HEK293T (cell line): Measurements from ENCODE around the gene PAK5.

Experiments used
- CTCF ChIA-PET: fragments of 350-600 bp; formaldehyde crosslinking; extraction: SDS; loops from one replicate; lab custom pipeline; 2021; ENCODE audit warnings: antibody characterized with exemption, inconsistent platforms; lab: Yijun Ruan, JAX
- POLR2A ChIA-PET: fragments of 350-600 bp; formaldehyde crosslinking; extraction: SDS; loops from one replicate; lab custom pipeline; 2020; ENCODE audit warnings: antibody characterized with exemption, inconsistent platforms; lab: Yijun Ruan, JAX
- DNase-seq: peaks from one replicate; pipeline ENCODE4 v3.0.0; 2012; ENCODE audit warnings: mixed read lengths; ENCODE audit errors: extremely low spot score
- ARNT ChIP-seq: fragments of 450-650 bp; IDR thresholded peaks from 2 replicates; pipeline ENCODE4 v1.6.1; 2017; ENCODE audit warnings: mild to moderate bottlenecking
- BHLHE40 ChIP-seq: fragments of 450-650 bp; IDR thresholded peaks from 2 replicates; pipeline ENCODE4 v1.6.1; 2016; ENCODE audit warnings: mild to moderate bottlenecking, moderate library complexity, borderline replicate concordance
- CTBP1 ChIP-seq: fragments of 450-650 bp; IDR thresholded peaks from 2 replicates; pipeline ENCODE4 v1.6.1; 2016; ENCODE audit warnings: borderline replicate concordance
- ELF4 ChIP-seq: fragments of 450-650 bp; IDR thresholded peaks from 2 replicates; pipeline ENCODE4 v1.6.1; 2017; ENCODE audit warnings: antibody characterized with exemption
- FOXA1 ChIP-seq: fragments of 450-650 bp; IDR thresholded peaks from 2 replicates; pipeline ENCODE4 v1.6.1; 2016; ENCODE audit warnings: mild to moderate bottlenecking
- FOXK2 ChIP-seq: fragments of 450-650 bp; IDR thresholded peaks from 2 replicates; pipeline ENCODE4 v1.6.1; 2016; ENCODE audit warnings: mild to moderate bottlenecking
- FOXM1 ChIP-seq: fragments of 450-650 bp; IDR thresholded peaks from 2 replicates; pipeline ENCODE4 v1.6.1; 2017; ENCODE audit warnings: mild to moderate bottlenecking, borderline replicate concordance
- HDGF ChIP-seq: fragments of 450-650 bp; IDR thresholded peaks from 2 replicates; pipeline ENCODE4 v1.6.1; 2017; ENCODE audit warnings: antibody characterized with exemption, borderline replicate concordance
- L3MBTL2 ChIP-seq: fragments of 450-650 bp; conservative IDR thresholded peaks from 2 replicates; pipeline ENCODE4 v1.6.1; 2016; ENCODE audit warnings: mild to moderate bottlenecking
- LEF1 ChIP-seq: fragments of 450-650 bp; IDR thresholded peaks from 2 replicates; pipeline ENCODE4 v1.6.1; 2017; ENCODE audit warnings: mild to moderate bottlenecking, borderline replicate concordance
- NFRKB ChIP-seq: fragments of 450-650 bp; IDR thresholded peaks from 2 replicates; pipeline ENCODE4 v1.6.1; 2016; ENCODE audit warnings: mild to moderate bottlenecking, moderate library complexity
- SP1 ChIP-seq: fragments of 450-650 bp; IDR thresholded peaks from 2 replicates; pipeline ENCODE4 v1.6.1; 2017
- SUZ12 ChIP-seq: fragments of 450-650 bp; IDR thresholded peaks from 2 replicates; pipeline ENCODE4 v1.6.1; 2016; ENCODE audit warnings: mild to moderate bottlenecking
- TARDBP ChIP-seq: fragments of 450-650 bp; IDR thresholded peaks from 2 replicates; pipeline ENCODE4 v1.6.1; 2016
- ZNF384 ChIP-seq: fragments of 450-650 bp; IDR thresholded peaks from 2 replicates; pipeline ENCODE4 v1.6.1; 2016
- TF ChIP-seq, protein P1 (sequence below): fragments of 450-650 bp; IDR thresholded peaks from 2 replicates; pipeline ENCODE4 v1.6.1; 2016

PAK5 gene

DNA sequence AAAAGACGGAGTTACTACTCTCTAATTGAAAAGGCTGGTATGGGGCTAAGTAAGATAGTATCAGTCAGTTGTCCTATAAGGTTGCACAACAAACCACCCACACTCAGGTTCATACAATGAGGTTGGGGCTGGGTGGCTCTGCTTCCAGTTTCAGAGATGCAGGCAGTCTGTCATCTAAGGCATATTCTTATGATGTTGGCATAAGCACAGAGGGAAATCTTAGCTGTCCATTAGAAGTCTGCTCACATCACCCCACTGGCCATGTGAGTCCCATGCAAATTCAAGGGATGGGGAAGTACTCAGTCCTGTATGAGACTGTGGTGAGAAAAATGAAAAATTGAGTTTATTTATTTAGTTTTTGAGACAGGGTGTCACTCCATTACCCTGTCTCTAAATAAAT is 205.9 kb downstream of the PAK5 start:
- TF ChIP-seq, protein P1, sequence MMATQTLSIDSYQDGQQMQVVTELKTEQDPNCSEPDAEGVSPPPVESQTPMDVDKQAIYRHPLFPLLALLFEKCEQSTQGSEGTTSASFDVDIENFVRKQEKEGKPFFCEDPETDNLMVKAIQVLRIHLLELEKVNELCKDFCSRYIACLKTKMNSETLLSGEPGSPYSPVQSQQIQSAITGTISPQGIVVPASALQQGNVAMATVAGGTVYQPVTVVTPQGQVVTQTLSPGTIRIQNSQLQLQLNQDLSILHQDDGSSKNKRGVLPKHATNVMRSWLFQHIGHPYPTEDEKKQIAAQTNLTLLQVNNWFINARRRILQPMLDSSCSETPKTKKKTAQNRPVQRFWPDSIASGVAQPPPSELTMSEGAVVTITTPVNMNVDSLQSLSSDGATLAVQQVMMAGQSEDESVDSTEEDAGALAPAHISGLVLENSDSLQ: no peak
- TF ChIP-seq LEF1 (no peak), FOXK2 (no peak), FOXM1 (no peak), SUZ12 (no peak), ARNT (no peak), ELF4 (no peak), BHLHE40 (no peak), HDGF (no peak), TARDBP (no peak), ZNF384 (no peak), FOXA1 (no peak), L3MBTL2 (no peak), NFRKB (no peak), CTBP1 (no peak), SP1 (no peak)
- ChIA-PET POLR2A (no interaction called here), CTCF (no interaction called here)
- DNase-seq: no peak

GRCh38 chr20:9632265-9632664 is 206.6 kb downstream of the PAK5 start:
- no peak for DNase-seq
- TF ChIP-seq ELF4 (no peak), FOXM1 (no peak), ARNT (no peak), L3MBTL2 (no peak), FOXK2 (no peak), ZNF384 (no peak), NFRKB (no peak), TARDBP (no peak), HDGF (no peak), SP1 (no peak), SUZ12 (no peak)
- POLR2A ChIA-PET: no interaction called here
- CTCF ChIA-PET: interaction anchor here (0.6 kb wide), 1 partner anchor 335 kb away, joined by 4 read pairs; no protein-coding TSS in a partner anchor

- ChIA-PET POLR2A (no interaction called here), CTCF (interaction anchor here (0.7 kb wide), 1 partner anchor 281 kb away, joined by 3 read pairs; no protein-coding TSS in a partner anchor)
- TF ChIP-seq ZNF384 (no peak), ELF4 (no peak), FOXA1 (no peak), LEF1 (no peak), NFRKB (no peak), FOXK2 (no peak), L3MBTL2 (no peak), FOXM1 (no peak), SUZ12 (no peak), SP1 (no peak), ARNT (no peak)
- TF ChIP-seq, protein P1: no peak
- no peak for DNase-seq
These were observed 208.3 kb downstream of the PAK5 start for GRCh38 chr20:9630554-9630953.

GRCh38 chr20:9629831-9630230 is 209.0 kb downstream of the PAK5 start:
- ChIA-PET POLR2A (no interaction called here), CTCF (no interaction called here)
- DNase-seq: no peak
- TF ChIP-seq, protein P1: no peak
- TF ChIP-seq FOXK2 (no peak), ELF4 (no peak), SP1 (no peak), HDGF (no peak), TARDBP (no peak), FOXM1 (no peak), FOXA1 (no peak), LEF1 (no peak), BHLHE40 (no peak), ARNT (no peak), L3MBTL2 (no peak), ZNF384 (no peak), SUZ12 (no peak), NFRKB (no peak), CTBP1 (no peak)

- no peak for TF ChIP-seq CTBP1
- TF ChIP-seq ELF4: no peak
- no peak for TF ChIP-seq HDGF
- TF ChIP-seq FOXA1: no peak
- no peak for TF ChIP-seq SP1
- TF ChIP-seq FOXM1: no peak
- no peak for TF ChIP-seq NFRKB
- no peak for TF ChIP-seq LEF1
- no peak for TF ChIP-seq BHLHE40
- no peak for TF ChIP-seq ZNF384
- no peak for TF ChIP-seq SUZ12
- TF ChIP-seq, protein P1: no peak
- no peak for TF ChIP-seq ARNT
- no peak for TF ChIP-seq L3MBTL2
- no peak for TF ChIP-seq TARDBP
- no peak for TF ChIP-seq FOXK2
- no peak for DNase-seq
- ChIA-PET CTCF (interaction anchor here (2.0 kb wide), 1 partner anchor 12 kb away, joined by 7 read pairs; no protein-coding TSS in a partner anchor), POLR2A (no interaction called here)
These were observed 210.3 kb downstream of the PAK5 start for GRCh38 chr20:9628589-9628988.
